ENCODE results near the gene CYTH2.

- TF ChIP-seq POLR2AphosphoS5 (IDR thresholded peaks at IDR 0.05; ENCODE audit: control insufficient read depth, insufficient read depth, low read depth, low read length) (no peak), PYGO2 (tag; IDR thresholded peaks at IDR 0.05) (no peak), MXI1 (IDR thresholded peaks at IDR 0.05; ENCODE audit: low read depth, low read length) (no peak), KAT8 (IDR thresholded peaks at IDR 0.05; ENCODE audit: low read depth) (no peak), ZBTB33 (CRISPR knock-in tag; IDR thresholded peaks at IDR 0.05) (no peak), ELF1 (tag; IDR thresholded peaks at IDR 0.05) (no peak), PCBP2 (IDR thresholded peaks at IDR 0.05; ENCODE audit: low read depth, low read length, poor library complexity, severe bottlenecking) (no peak), CTCF (IDR thresholded peaks at IDR 0.05 in 2 of 3, conservative IDR thresholded peaks at IDR 0.05 in 1 of 3; ENCODE audit: insufficient read depth in 2 of 3, low read depth in 1 of 3, low read length in 3 of 3) (no peak)
Observed at GRCh38 chr19:48520134-48520533, 51.0 kb downstream of the CYTH2 start.

All from K562 (cell line).